Right atrium auricular region (tissue), 2 donors: ENCODE measurements around the gene SENP7. TPM values are rescaled to one million over a fixed set of nuclear protein-coding genes. Genes with fewer than 3 reads are reported as not detected.

Source experiments
- DNase-seq: peaks from one replicate; pipeline ENCODE4 v3.0.0-alpha.2; 2019; ENCODE audit warnings: low spot score
- H3K27ac ChIP-seq, 2 donors: fragments of 200-600 bp; sonication (generic); 1 replicate in 1 of 2; 2 replicates in 1 of 2; pipeline ENCODE4 v1.5.1; 2016 to 2019
- H3K27me3 ChIP-seq, 2 donors: fragments of 200-600 bp; sonication (generic); one replicate each; pipeline versions ENCODE4 v1.5.1 to v1.6.0; 2017 to 2019
- H3K36me3 ChIP-seq: fragments of 200-600 bp; sonication (generic); one replicate; pipeline ENCODE4 v1.5.1; 2016
- H3K4me1 ChIP-seq, 2 donors: fragments of 200-600 bp; sonication (generic); one replicate each; pipeline versions ENCODE4 v1.5.1 to v1.6.0; 2017 to 2019
- H3K4me3 ChIP-seq, 2 donors: fragments of 200-600 bp; sonication (generic); 1 replicate in 1 of 2; 2 replicates in 1 of 2; pipeline ENCODE4 v1.5.1; 2017 to 2019; ENCODE audit warnings: mild to moderate bottlenecking in 1 of 2, moderate library complexity in 1 of 2
- H3K9me3 ChIP-seq, 2 donors: fragments of 200-600 bp; sonication (generic); one replicate each; pipeline ENCODE4 v1.5.1; 2019
- CTCF ChIP-seq, 2 donors: fragments of 200-600 bp; sonication (generic); IDR thresholded peaks; one replicate each; pipeline ENCODE4 v1.5.1; 2019; ENCODE audit warnings: antibody characterized with exemption in 2 of 2
- total RNA-seq, 2 donors: library from RNA; depleted of rRNA; stranded (reverse); fragments of >200 nt; gene quantifications; one replicate each; pipeline ENCODE4 v1.1.0, GENCODE V29; 2016

SENP7 gene
- total RNA-seq, 2 donors from 2014 or later, result 6.1 to 10.1 TPM

GRCh38 chr3:101527906-101528305 is 14.9 kb upstream of the SENP7 start:
- H3K36me3 ChIP-seq, result no peaks in the 10 kb centered on the region
- H3K27me3 ChIP-seq, result no peaks in the 10 kb centered on the region
- H3K9me3 ChIP-seq, result peaks cover 0 to 5% of the 10 kb centered on the region in 2 donors
- H3K4me3 ChIP-seq, result no peak overlapping the region
- no peaks in the 10 kb centered on the region for H3K4me1 ChIP-seq
- H3K27ac ChIP-seq, result no peak overlapping the region
- DNase-seq, result no peak
- no peak for TF ChIP-seq CTCF (IDR thresholded peaks at IDR 0.05)

- DNase-seq, result no peak
- no peak overlapping the region for H3K4me3 ChIP-seq
- H3K27me3 ChIP-seq, result no peaks in the 10 kb centered on the region
- H3K9me3 ChIP-seq, result peaks cover 0 to 5% of the 10 kb centered on the region in 2 donors
- H3K36me3 ChIP-seq, result no peaks in the 10 kb centered on the region
- no peak overlapping the region for H3K27ac ChIP-seq
- TF ChIP-seq CTCF (IDR thresholded peaks at IDR 0.05), result no peak
- no peaks in the 10 kb centered on the region for H3K4me1 ChIP-seq
Observed at GRCh38 chr3:101527441-101527840, 14.4 kb upstream of the SENP7 start.

GRCh38 chr3:101521211-101521701 is 8.2 kb upstream of the SENP7 start:
- Histone ChIP-seq H3K27ac (no peak overlapping the region), H3K36me3 (no peaks in the 10 kb centered on the region), H3K4me3 (no peak overlapping the region), H3K27me3 (no peaks in the 10 kb centered on the region), H3K4me1 (no peaks in the 10 kb centered on the region), H3K9me3 (no peaks in the 10 kb centered on the region)
- no peak for TF ChIP-seq CTCF (IDR thresholded peaks at IDR 0.05)
- no peak for DNase-seq

GRCh38 chr3:101519685-101520365 is 6.8 kb upstream of the SENP7 start:
- Histone ChIP-seq H3K27me3 (no peaks in the 10 kb centered on the region), H3K9me3 (no peaks in the 10 kb centered on the region), H3K27ac (no peak overlapping the region), H3K4me3 (no peak overlapping the region), H3K4me1 (no peaks in the 10 kb centered on the region), H3K36me3 (no peaks in the 10 kb centered on the region)
- no peak for DNase-seq
- no peak for TF ChIP-seq CTCF (IDR thresholded peaks at IDR 0.05)

- Histone ChIP-seq H3K27me3 (no peaks in the 10 kb centered on the region), H3K27ac (no peak overlapping the region), H3K4me1 (peaks cover 0 to 4% of the 10 kb centered on the region in 2 donors), H3K9me3 (no peaks in the 10 kb centered on the region), H3K36me3 (no peaks in the 10 kb centered on the region), H3K4me3 (no peak overlapping the region)
- TF ChIP-seq CTCF (IDR thresholded peaks at IDR 0.05), result no peak
- no peak for DNase-seq
Observed at GRCh38 chr3:101518421-101518871, 5.4 kb upstream of the SENP7 start.
